ENCODE measurements around the gene ERICH3.
A peak's percentile ranks its signal among the peaks of the same experiment; 100 is the strongest.

ERICH3 gene, protein sequence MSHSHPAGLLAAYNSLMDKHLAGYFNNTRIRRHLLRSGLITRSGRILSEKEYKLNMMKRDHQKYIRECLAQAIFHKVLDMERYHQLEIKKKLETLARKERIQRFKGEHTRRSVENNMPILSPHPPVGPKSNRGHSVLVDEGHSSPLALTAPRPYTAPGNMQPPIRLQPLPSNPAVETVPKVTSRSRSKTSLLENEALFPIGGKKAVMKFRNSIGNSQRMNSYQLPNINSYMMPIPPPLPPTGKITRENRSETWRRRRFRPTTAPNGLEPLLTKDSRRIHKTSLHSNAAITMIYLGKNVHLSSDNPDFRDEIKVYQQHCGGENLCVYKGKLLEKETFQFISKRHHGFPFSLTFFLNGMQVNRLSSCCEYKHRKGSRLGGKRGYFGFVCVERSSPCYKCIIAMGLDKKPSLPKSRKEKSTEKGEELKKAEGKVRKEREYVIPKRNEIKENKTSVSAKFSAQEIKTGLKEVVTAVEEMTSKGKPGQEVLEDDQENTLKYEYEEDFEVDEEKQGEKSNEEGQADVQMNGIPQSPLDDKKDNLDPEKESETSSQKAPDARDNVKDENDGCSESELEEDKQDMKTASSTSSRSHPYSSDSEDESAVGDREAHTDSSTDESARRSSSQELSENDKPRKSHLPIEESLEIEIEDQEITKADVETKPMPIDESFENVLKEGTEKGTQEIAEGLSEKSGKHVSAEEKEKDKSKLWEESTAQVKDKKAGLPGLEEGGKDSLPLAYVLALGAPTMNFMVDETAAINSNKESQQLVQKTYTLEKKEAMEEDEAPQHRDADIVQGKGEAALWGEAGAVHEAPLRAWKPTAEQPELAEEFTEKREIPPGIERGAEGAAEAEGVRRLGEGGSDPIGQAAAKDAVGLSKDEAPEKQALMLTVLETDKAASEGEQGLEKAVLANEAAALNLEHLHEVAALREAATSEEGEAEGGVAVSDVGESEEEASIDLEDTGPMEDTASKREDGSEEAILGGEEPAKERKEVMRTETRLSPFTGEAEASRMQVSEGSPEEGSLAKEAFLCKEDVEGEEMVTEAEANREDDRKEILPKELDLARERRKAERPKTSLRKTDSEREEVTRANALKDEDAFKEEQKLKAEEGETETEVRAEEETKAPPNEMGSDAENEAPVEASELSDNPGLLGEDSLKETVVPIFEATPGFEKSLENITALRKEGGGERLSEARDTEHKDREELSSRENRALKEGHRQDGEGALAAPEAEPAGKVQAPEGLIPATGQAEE (N-terminal part only)

DNA sequence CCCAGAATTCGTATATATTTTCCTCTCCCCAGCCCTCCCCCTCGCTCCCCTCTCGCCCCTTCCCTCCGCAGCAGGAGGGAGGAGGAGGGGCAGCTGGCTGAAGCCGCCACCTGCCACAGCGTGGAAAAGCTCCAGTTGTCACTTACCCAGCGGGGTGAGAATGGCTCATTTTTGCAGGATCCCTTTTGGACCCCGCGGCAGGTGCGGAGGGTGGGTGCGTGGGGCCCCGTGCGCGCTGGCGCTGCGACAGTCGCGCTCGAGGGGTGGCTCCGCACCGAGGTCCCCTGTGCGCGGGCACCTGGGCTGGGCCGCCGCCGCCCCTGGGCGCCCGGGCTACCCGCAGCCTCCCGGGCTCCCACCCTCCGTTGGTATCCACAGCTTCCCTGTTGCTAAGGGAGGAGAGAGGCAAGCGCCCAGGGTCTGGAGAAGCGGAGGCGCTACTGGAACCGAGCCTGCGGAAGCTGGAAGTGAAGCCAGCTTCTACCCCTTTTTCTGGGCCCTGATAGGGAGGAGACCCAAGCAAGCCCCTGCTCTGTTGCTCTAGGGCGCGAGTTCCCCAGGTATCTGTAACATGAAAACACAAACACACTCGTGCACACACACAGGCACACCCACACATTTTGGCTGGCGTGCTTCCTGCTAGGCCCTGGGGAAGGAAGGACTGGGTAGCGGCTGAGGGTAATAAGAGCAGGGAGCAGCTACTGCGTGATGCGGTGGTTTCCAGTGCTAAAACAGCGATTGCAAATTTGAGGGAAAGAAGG, at the start of gene ERICH3:
Gene ERICH3 (minus strand): TSS at position 442 of the 761 bp plus-strand sequence. CDS start 273 bp downstream, at position 169.
- DNase-seq (ENCODE audit: low read depth in 3 of 3): no peak

DNA sequence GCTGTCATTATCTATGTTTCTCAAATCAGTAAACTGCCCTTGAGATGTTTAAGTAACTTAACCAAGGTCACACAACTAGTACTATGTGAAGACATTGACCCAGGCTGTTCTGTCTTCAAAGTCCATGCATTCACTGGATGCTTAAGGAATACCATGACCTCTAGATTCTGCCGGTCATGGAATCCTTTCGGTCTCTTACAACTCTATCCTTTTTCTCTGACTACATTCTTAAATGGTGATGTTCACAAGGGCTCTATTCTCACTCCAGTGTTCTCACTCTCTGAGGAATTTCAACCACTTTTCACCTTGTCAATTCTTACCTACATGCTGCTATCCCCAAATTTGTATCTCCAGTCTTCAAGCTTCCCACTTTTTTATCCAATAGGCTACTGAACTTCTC, 44.0 kb upstream of the ERICH3 start:
- no peak for DNase-seq (ENCODE audit: low read depth in 3 of 3)

DNA sequence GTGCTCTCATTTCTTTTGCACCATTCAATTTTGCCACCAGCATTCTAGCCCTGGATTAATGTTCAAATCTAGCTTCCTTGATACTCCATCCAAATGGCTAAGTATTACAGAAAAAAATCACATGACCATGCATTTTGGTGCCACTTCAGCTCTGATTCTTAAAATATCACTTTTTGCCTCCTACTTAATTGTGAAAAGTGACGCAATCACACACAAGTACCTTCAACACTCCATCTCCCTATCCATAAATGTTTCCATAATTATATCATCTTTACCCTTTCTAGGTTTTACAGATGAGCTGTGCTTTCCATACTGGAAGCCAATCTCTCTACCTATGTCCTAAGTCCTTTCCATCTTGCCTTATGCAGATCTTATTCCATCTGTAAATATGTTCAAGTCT, 43.2 kb upstream of the ERICH3 start:
- no peak for DNase-seq (ENCODE audit: low read depth in 3 of 3)

DNA sequence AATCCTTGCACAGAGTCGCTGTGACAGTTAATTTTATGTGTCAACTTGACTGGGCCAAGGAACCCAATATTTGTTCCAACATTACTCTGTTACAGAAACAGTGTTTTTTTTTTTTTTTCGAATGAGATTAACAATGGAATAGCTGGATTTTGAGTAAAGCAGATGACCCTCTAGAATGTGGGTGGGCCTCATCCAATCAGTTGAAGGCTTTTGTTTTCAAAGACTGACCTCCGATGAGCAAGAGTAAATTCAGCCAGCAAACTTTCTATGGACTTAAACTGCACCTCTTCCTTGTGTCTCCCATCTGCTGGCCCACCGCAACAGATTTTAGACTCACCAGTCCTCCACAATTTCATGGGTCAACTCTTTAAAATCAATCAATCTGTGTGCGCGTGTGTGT, 42.2 kb upstream of the ERICH3 start:
- DNase-seq (ENCODE audit: low read depth in 3 of 3): no peak

DNA sequence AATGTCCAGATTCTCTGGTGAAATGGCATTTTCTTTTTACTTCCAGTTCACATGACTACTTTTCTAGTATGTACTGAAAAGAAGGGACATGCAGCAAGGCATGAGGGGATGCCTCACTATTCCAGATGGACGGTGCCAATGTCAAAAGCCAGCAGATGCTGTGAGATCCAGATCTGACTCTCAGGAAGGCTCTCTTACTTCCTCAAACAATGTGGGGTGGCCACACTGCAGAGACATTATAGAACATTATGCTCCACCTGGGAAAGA, 41.6 kb upstream of the ERICH3 start:
- DNase-seq (ENCODE audit: low read depth in 3 of 3): no peak

DNA sequence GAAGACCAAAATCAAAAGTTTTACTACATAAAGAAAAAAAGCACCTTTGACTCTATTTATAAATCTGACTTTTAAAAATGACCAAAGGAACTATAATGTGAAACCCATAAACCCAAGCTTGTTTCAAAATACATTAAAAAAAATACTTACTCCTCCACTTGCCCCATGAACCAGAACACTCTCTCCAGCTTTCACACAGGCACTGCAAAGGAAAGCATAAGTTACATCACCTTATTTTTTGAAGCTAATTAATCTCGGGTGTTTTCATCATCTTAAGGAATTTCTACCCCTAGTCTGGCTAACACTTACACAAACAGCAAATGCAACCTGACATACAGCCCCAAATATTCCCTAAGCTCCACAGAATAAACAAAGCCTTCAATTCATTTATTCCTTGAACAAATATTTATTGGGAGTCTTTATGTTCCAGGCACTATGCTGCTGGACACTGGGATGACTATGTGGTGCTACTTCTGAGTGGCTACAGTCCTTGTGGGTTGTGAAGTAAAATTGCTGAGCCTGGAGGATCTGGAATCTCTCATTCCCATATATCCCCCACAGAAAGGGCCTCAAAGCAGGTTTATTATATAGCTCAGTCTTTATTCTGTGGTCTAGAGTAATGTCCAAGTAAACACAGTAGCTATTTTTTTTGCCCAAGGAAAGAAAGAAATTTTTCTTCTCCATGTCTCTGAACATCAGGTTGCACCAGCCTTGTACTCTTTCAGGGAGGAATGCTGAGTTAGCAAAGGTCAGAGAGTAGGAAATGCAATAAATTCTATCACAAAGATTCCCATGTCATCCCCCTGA, 41.0 kb upstream of the ERICH3 start:
- no peak for DNase-seq (ENCODE audit: low read depth in 3 of 3)

DNA sequence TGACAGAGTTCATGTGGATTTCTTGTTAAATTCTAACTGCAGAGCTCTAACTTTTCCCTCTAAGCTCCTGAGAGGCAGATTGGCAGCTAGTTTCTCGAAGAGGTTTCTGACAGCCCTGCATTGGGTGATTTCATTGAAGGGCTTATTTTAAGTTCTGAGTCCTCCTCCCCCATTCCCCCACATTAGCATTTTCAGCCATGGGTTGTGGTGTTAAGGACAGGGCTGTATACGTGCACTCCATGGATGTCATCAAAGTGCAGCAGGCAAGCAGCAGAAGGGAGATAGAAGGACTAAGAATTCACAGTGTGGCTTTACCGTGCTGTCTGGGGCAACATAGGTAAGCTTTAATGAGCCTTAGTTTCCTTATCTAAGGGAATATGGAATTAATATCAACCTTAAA, 40.3 kb upstream of the ERICH3 start:
- no peak for DNase-seq (ENCODE audit: low read depth in 3 of 3)

DNA sequence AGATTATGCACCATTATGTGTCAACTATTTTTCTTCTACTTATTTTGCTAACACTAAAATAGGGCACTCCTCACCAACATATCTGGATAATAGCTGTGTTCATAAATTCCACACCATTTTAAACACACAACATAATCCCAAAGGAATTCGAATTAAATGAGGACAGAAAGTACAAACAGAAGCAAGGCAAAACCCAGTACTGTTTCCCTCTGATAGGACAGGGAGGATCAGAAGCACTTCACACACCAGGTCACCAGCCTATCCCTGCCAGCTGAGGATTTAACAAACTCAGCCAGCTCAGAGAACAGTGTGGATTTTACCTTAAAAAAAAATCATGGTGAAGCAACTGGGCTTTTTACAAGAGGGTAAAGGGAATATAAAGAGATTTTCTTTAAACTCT, 39.3 kb upstream of the ERICH3 start:
- no peak for DNase-seq (ENCODE audit: low read depth in 3 of 3)

DNA sequence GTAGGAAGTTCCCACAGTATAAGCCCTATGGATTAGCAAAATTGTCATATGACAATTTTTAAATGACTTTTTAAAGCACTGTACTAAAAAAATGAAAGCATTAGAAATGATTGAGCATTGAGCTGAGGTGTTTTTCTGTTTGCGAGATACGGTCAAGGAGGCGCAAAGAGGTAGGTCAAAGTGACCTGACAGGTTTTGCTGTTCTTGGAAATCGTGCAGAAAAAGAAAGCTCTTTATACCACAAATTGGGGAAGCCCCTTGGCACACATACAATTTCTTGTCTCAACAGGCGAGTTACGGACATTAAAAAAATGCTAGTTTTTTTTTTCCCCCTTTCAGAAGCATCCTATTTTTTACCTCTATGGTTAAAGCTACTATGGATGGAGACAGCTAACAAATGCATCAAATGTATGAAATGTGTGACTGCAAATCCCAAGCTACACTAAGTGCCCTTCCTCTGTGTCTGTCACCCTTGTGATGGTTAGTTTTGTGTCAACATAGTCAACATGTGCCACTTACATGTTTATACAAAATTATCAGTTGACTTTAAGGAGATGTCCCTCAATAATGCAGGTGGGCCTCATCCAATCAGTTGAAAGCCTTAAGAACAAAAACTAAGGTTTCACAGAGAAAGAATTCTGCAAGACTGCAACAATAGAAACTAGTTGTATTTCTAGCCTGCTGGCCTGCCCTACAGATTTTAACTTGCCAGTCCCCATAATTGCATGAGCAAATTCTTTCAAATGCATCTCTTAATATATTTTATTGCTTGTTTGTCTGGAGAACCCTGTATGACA, 30.0 kb upstream of the ERICH3 start:
- DNase-seq (ENCODE audit: low read depth in 3 of 3): no peak

DNA sequence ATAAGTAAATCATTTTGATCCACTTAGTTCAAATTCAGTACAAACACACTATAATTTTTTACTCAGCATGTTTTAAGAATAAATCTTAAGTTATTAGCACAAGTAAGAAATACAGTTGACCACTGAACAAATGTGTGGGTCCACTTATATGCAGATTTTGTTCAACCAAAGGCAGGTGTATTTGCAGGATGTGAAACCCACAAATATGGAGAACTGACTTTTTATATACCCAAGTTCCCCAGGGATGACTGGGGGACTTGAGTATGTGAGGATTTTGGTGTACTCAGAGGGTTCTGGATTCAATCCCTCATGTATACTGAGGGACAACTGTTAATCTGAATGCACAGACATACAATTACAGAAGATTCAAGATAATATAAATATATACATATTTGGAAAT, 25.7 kb upstream of the ERICH3 start:
- DNase-seq (ENCODE audit: low read depth in 3 of 3): no peak

DNA sequence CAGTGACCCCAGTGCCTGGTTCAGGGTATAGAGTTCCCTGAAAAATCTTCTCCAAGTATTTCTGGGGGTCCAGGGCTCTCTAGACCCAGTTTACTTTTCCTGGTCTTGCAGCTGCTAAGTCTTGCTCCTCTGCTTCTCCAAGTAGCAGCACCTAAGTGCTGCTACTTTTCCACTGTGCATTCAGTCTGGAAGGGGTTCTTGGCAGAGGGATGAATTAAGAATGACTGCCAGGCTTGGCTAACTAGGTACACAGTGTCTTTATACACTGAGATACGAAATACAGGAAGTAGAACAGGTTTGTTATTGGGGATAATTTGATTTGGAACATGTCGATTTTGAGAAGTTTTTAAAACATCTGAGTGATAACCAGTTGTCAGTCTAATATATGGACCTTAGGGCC, 24.2 kb upstream of the ERICH3 start:
- DNase-seq (ENCODE audit: low read depth in 3 of 3): no peak

DNA sequence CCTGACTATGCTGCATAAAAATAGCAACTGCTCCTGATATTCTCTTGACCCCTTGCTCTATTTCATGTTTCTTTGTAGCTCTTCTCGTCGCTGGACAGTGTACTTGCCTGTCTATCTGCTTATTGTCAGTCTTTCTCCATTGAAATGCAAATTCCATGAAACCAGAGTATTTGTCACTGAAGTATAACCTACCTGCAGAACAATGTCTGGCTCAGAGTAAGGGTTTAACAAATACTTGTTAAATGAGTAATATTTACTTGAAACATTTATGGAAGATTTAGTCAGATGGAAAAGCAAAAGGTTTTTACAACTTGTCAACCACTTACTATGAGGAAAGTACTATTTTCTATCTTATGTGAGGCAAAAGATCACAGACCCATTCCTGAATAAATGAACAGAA, 19.9 kb upstream of the ERICH3 start:
- no peak for DNase-seq (ENCODE audit: low read depth in 3 of 3)

DNA sequence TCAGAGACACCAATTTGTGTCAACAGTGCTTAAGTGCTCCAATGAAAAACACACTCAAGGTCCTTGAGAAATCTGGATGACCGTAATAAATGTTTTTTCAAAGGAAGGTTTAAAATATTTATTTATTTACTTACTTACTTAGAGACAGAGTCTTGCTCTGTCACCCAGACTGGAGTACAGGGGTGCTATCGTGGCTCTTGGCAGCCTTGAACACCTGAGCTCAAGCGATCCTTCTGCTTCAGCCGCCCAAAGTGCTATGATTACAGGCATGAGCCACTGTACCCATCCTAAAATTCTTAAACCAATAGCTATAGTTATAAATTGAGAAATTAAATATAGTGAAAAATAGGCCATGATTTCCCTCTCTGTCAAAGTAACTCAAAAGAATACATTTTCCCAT, 17.3 kb upstream of the ERICH3 start:
- no peak for DNase-seq (ENCODE audit: low read depth in 3 of 3)

DNA sequence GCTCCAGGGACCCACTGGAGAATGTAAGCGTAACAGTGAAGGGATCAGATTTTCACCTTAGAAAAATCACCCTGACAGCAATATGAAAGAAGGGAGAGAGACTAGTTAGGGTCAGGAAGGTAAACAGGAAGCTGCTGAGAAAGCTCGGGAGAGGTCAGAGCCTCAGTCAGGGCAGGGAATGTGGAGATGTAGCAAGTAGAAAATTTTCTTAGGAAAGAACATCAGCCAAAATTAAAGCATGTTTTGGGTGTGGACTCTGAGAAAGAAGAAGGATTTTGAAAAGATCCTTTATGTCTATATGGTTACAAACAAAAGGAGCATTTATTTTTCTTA, 16.7 kb upstream of the ERICH3 start:
- DNase-seq (ENCODE audit: low read depth in 3 of 3): no peak

DNA sequence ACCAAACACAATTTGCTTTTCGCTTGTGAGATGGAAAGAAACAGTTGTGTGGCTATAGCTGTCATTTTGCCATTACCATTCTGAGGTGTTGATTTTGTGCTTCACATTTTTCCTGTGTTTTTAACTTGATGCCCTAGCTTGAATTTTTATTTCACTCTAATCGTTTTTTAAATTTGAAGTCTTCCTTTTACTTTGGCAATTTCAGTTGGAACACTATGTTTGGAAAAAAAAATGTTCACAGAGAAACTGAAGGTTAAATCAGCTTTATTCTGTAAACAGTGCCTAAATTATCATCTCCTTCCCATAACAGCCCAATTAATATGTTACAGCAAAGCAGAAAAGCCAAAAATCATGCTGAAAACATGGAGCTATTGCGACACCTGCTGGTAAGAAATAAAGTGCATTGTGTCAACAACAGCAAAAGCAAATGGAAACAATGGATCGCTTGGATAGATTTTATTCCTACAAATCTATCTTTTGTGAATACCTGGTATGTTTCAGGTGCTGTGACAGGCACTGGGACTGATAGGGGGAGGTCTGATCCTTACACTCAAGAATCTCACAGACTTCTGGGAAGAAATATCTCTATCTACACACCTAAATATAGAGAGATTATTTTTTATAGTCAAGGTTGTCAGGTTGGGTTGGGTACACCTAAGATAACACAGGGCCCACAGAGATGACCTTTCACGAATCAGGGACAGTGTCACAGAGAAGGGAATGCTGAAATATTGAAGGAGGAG, 16.2 kb upstream of the ERICH3 start:
- DNase-seq (ENCODE audit: low read depth in 3 of 3): peak in 1 of 3 experiments; percentile 3

DNA sequence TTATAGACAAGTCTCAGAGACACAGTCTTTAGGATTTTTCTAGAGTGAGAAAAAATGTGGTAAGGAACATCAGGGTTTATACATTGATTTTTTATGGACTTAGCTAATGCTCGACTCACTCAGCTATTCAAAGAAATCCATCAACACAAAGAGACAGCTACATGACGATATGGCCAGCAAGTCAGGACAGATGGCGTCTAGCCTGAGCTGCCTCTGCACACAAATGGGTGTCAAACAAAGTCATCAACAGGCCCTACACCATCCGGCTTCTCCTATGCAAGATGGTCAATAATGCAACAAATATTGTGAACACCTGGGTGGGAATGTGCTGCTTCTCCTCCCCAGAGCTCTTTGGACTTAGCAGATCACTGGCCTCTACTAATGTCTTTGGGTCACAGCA, 13.3 kb upstream of the ERICH3 start:
- DNase-seq (ENCODE audit: low read depth in 3 of 3): no peak

DNA sequence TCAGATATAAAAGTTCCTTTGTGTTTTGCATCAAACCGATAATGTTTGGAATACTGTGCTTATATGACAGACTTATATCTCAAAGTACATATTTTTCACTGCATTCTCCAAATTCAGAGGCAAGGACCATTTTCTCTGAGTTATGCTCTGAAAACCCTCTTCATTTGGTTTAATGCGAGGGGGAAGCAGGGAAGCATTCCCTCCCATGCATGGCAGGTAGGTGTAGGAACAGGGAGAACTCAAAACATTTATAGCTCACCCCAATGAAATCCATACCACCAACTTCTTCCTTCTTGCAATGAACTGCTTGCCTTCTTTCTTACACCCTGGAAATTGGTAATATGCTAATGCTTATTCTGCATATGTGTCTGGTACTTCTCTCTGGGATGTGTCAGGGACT, 10.7 kb upstream of the ERICH3 start:
- DNase-seq (ENCODE audit: low read depth in 3 of 3): no peak

DNA sequence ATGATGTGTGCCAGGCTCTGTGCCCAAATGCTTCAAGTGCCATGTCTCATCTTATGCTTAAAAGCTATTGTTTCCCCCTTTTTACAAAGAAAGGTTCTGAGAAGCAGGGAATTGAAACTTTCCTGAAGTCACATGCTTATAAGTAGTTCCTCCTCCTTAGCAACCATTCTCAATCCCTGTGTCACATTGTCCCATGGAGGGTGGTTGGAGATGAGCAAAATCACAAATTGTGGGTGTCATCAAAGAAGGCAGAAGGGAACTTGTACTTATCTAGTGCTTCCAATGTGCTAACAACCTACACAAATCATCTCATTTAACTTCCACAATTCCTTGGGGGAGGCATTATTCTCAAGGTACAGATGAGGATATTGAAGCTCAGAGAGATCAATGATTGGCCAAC, 10.1 kb upstream of the ERICH3 start:
- DNase-seq (ENCODE audit: low read depth in 3 of 3): no peak

DNA sequence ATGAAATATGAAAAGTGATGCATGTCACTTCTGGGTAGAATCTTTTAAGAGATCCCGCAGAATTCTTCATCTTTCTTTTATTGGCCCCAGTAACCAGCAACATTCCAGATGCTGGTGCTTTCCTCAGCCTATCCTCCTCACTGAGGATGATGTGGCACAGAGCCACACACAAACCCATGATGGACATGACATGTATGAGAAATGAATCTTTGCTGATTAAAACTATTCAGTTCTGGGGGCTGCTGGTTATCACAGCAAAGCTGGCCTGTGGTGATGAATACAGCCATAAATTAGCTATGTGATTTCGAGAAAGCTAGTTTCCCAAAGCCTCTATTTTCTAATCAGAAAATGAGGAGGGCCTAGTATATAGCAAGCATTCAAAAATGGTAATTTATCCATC, 8.3 kb upstream of the ERICH3 start:
- DNase-seq (ENCODE audit: low read depth in 3 of 3): no peak

DNA sequence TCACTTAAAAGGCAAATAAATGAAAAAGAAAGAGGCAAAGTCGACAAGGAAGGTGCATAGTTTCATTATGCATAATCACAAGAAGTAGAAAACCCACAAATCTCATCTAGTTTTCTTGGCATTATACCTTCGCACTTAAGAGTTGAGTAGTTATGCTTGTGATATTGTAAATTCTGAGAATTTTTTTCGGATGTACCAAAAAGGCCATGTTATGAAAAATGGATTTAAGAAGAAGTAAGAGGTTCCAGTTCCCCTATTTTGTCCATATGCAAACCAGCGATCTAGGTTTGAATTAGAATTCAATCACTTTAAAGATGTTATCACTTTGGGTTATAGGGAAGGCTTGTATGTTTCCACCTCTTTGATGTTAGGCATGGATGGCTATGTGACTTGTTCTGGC, 7.9 kb upstream of the ERICH3 start:
- no peak for DNase-seq (ENCODE audit: low read depth in 3 of 3)

Measured in stimulated activated CD4-positive, alpha-beta T cell treated with anti-CD3 and anti-CD28 coated beads, TNF-alpha, amount 100 ng/mL, for 4 hours (primary cell).